Measurements from ENCODE around the gene CEP44.
A peak's percentile ranks its signal among the peaks of the same experiment; 100 is the strongest.
"Not testable (repeated sequence)": the region's sequence is repeated elsewhere in the genome, so short reads cannot be mapped to it uniquely, and the experiment has no call there.

The CEP44 gene

GRCh38 chr4:174283507-174284471 lies at the start of gene CEP44, which contains the start of gene FBXO8:
Gene CEP44 (plus strand): TSS chr4:174283911. CDS start chr4:174299122, 15,211 bp downstream.
Gene FBXO8 (minus strand): TSS chr4:174283667. CDS start chr4:174263092, 20,575 bp downstream.
- DNase-seq: peak; percentile 59

GRCh38 chr4:174236359-174236758 lies 47.4 kb upstream of the CEP44 start:
- no peak for DNase-seq

DNA sequence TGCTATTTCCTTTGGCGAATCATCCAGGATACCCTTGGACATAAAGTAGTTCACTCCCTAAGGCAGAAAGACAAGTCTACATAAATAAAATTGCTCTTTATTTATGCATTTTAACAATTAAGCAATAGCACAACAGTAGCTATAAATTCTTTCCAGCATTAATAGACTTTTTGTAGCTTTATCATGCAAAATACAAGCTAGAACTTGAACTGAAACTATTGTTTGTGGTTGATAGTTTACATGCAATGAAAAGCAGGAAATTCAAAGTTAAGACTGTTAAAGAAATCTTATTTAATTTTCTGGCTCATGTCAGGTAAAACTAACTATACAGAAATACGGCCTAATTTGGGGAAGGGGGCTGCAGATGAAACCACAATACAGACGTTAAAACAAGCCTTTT lies 42.5 kb upstream of the CEP44 start:
- no peak for DNase-seq

DNA sequence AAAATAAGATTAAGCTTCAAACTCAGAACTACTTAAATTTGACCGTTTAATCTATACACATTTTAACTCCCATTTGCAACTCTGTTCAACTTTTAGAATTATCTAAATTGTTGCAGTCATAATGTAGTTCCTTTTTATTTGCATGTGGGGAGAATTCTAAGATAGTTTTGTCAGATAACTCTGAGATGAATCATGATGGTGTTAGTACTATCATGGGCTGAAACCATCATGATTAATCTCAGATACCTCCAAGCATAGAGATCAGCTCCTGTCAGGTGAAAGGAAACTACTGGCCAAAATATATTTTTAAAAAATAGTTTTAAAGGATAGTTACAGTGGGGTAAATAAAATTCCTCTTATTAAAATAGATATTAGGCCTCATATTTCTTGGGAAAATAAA lies 39.3 kb upstream of the CEP44 start:
- no peak for DNase-seq

DNA sequence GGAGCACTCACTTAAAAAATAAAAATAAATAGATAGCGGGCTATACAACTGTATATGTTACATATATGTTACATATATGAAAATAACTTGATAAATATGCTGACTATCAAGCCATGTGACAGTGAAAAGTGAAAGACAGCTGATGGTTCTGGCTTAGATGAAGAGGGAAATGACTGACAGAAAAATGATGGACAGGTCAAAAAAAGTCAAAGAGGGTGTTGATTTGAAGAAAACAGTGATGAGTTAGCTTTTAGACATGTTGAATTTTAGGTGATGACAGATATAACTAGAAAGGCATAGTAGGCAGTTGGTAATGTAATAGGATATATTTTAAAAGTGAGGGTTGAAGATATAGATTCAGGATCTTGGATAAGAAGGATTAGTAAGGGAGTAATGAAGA lies 38.0 kb upstream of the CEP44 start:
- DNase-seq: no peak

DNA sequence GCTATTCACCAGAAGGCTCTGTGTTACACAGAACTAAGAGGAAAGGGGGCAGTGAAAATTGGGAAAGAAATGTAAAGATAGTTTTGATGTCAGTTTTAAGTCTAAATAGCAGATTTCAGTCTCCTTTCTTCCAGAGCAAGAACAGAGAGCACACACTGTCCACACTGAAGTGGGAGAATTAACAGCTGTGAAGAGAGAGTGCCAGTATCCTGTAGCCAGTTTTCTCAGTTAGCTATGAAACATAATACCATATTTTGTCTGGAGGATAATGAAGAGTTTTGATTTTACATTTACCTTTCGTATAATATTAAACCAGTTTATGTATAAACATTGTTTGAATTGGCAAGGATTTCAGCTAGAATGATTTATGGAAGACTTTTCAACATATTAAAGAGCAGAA lies 35.3 kb upstream of the CEP44 start:
- peak; percentile 18 for DNase-seq

- DNase-seq: no peak
These were observed 31.3 kb upstream of the CEP44 start for GRCh38 chr4:174252412-174252811.

DNA sequence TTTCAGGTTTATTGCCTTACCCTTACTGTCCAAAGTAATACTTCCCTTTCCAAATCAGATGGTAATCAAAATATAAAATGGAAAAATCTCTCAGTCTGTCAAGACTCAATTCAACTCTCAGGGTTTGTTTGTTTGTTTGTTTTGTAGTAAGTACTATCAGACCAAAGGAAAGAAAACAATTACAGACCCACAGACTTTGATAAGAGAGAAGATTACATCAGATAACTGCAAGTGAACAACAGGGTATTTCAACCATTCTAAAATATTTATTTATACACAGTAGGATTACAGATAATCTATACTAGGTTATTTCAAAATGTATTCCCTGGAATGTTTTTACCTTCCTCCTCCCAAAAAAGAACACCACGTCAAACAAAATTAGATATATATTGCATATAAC lies 29.1 kb upstream of the CEP44 start:
- no peak for DNase-seq

DNA sequence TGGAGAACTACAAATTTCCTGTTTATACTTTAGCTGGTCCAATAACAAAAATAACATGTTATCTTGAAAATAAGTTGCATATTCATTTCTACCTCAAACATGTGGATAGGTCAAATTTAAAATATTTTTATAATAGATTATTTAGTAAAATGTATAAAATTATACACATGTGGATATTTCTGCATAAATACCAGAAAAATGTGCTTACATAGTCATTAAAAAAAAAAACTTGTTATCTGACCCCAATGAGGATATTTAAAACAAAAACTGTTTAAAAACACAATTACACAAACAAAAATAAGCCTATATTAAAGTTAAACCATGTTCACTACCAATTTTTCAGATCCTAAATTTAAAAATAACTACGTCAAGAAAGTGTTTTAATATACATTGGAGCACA lies 28.3 kb upstream of the CEP44 start:
- no peak for DNase-seq

DNA sequence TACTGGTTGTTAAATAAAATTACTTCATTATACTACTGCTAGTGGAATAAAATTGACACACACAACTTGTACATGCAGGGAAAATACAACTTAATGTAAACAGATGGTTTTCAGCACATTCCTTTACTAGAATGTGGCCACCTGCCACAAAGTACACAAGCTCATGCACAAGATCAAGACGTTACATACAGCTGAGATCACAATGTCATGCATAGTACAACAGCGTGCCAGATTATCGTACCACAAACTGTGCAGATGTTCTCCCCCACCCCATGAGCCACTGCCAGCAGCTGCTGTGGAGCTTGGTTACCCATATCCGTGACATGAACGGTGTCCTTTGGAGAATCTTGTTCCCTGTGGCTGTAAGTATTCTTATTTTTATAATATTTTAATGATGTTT lies 27.9 kb upstream of the CEP44 start:
- DNase-seq: no peak

DNA sequence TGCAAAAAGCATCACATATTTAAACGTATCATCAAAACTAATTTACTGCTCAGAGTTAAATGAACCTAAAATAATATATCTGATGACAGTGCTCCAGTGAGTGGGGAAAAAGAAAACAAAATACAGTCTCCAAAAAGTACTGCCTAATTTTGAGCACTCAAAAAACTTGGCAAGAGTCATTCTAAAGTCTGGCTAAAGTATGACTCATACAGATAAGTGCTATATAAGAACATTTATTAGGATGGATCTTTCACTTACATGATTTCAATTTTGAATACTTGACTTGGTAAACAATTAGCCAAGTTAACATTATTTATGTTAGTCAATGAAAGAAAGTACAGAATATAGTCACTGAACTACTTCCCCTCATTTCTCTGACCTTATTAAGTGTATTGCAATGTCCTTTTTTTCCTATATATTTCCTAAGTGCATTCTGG lies 27.4 kb upstream of the CEP44 start:
- DNase-seq: no peak

- no peak for DNase-seq
These were observed 24.1 kb upstream of the CEP44 start for GRCh38 chr4:174259580-174259979.

- DNase-seq: no peak
These were observed 23.6 kb upstream of the CEP44 start for GRCh38 chr4:174260099-174260498.

DNA sequence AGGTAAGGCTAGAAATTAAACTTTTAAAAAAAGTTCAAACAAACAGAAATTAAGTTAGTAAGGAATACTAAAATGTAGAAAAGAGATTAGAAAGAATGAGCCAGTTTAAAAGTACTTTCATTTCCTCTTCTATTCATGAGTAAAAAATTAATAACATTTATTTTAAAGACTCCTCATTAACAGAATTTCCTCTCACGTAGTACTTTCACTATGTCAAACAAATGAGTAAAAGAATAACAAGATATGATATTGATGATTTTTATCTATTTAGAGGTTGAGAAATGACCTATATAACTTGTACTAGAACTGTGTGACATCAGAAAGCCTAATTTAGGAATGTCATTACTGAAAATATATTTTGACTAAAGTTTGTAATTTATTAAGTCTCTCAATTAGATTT lies 22.3 kb upstream of the CEP44 start:
- DNase-seq: not testable (repeated sequence)

DNA sequence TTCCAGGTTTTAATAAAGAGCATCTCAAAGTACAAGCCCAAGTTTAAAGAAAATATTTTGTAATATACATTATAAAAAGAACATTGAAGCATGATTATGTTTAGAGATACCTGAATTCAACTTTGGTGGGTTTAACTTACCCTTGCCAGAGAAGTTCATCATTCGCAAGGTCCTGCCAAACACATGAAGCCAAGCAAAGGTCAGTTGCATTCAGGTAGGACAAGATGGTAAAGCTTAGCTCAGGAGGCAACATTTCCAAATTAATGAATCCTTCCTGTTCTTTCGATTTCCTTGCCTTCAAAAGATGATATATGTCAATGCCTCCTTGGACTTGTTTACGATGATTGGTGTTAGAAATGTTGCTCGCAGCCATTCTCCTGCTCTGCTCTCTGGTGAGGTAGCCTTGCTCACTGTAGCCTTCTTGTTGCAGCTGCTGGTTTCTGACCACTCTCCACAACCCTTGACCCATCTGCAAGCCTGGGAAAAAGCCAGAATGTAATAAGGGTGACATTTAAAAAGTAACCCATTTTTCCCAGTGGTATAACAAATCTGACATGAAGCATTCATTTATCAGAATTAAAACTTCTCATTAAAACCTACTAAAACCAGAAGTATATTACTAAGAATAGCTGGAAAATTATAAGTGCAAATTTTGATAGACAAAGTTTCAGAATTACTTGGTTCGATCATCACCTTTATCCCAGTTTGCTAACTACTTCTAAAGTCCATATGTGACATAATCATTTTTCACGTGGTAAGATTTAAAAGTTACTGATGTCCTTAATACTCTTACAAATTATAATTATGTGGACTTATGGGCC lies 20.9 kb upstream of the CEP44 start:
- DNase-seq: no peak

DNA sequence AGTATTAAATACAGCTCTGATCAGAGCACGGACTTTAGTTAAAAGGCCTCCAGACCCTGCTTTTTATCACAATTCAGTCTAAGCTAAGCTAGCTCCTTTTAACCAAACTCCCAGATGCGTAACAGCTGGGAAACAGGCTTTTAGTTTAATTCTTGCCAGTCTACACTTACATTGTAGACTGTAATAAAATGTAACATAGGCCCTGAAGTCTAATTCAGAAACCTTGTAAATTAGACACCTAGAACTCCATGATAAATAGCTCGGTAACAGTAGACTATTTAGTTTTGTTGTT lies 20.3 kb upstream of the CEP44 start:
- DNase-seq: no peak

GRCh38 chr4:174265916-174266315 lies 17.8 kb upstream of the CEP44 start:
- DNase-seq: no peak

DNA sequence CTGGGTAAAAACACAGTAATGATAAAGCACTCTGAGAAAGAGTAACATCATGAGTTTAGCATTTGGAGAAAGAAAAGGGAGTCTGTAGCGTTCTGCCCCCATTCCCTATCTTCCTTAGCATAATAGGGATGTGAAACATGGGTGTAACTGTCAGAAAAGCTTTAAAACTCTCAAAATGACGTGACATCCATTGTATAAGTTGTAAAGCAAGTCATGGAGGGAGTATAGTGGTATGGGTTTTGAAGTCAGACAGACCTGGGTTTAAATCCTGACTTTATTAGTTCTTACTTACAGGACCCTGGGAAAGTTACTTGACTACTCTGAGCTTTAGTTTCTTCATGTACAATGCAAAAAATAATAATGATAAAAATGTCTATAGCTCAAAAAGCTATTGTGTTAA lies 17.3 kb upstream of the CEP44 start:
- no peak for DNase-seq

DNA sequence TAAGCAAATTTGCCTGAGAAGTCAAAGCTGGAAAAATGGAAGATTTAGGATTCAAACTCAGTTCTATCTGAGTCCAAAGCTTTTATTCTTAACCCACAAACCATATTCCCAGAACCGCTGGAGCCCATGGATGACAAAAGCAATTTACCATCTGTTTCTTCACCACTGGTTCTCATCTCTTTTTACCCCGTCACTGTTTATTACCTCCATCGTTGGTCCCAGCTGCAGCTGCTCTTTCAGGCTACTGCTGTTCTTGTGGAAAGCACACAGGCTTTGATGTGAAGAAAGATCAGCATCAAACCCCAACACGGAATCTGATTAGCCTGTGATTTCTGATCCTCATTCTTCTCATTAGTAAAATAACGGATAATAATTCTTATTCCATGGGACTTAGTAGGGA lies 9.8 kb upstream of the CEP44 start:
- no peak for DNase-seq

DNA sequence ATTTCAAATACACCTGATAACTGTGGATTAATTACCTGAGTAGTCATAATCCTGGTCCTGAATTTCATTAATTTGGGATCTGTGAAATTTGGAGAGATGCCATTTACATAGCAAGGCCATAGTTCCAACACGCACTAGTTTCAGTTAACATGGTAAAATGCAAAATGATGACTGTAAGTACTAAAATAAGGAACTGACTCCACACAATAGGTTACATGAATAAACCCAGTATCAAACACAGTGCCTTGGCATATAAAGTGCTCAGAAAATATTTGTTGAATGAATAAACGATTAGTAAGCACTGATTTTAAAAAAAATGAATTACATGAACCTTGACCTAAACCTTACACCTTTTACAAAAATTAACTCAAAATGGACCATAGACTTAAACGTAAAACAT lies 9.3 kb upstream of the CEP44 start:
- DNase-seq: no peak

DNA sequence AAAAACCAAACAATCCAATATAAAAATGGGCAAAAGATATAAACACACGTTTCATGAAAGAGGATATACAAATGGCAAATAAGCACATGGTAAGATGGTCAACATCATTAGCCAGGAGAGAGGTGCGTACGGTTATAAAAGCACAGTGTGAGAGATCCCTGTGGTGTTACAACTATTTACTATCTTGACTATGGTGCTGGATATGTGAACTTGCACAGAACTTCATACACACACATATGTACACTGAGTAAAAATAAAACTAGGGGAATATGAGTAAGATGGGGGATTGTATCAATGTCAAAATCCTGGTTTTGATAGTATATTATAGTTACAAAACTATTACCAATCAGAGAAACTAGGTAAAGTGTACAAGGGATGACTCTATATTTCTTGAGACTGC lies 8.6 kb upstream of the CEP44 start:
- DNase-seq: no peak

- DNase-seq: no peak
These were observed 6.3 kb upstream of the CEP44 start for GRCh38 chr4:174277433-174277832.

DNA sequence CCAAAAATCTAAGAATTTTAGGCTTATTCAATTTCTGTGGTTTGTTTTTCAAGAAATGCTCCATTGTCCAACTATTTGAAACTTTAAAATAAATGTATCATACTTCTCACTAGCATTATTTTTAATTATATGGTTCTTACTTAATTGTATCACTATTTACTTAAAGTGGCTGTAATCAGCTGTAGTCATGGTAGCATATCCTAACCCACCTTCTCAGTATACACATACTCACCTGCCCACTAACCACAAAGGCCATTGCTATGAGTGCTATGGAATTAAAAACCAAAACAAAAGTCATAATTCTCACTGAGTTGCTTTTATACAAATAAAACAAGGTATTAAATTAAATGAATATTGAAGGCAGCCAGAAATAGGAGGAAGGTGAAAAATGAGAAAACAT lies 5.2 kb upstream of the CEP44 start:
- DNase-seq: no peak

All from NCI-H2029 treated with DMSO at 0.1 percent for 48 hours (cell line).